ACC112 (cell line): ENCODE results near the gene PPP2R5C.

Experiments
- H2AFZ ChIP-seq: fragments of 200-600 bp; sonication (generic); one replicate; pipeline ENCODE4 v1.6.0; 2017; ENCODE audit warnings: antibody characterized with exemption, low read length; ENCODE audit not compliant: unreplicated experiment
- H3K27ac ChIP-seq: fragments of 200-600 bp; sonication (generic); 2 replicates; pipeline ENCODE4 v1.5.1; 2014; ENCODE audit warnings: low read depth, mild to moderate bottlenecking, antibody characterized with exemption, low read length, moderate library complexity
- H3K27me3 ChIP-seq: fragments of 200-600 bp; sonication (generic); 2 replicates; pipeline ENCODE4 v1.6.1; 2014; ENCODE audit warnings: mild to moderate bottlenecking, antibody characterized with exemption, low read length, moderate library complexity, mixed read lengths; ENCODE audit not compliant: insufficient read depth
- H3K36me3 ChIP-seq: fragments of 200-600 bp; sonication (generic); 2 replicates; pipeline ENCODE4 v1.6.1; 2016; ENCODE audit warnings: mild to moderate bottlenecking, antibody characterized with exemption, low read length, moderate library complexity, mixed read lengths; ENCODE audit not compliant: insufficient read depth
- H3K4me1 ChIP-seq: fragments of 200-600 bp; sonication (generic); one replicate; pipeline ENCODE4 v1.6.1; 2016; ENCODE audit warnings: low read length, mixed read lengths; ENCODE audit not compliant: insufficient read depth, unreplicated experiment, control insufficient read depth
- H3K4me3 ChIP-seq: fragments of 200-600 bp; sonication (generic); 2 replicates; pipeline ENCODE4 v1.5.1; 2014; ENCODE audit warnings: mild to moderate bottlenecking, low read depth, low read length
- H3K79me2 ChIP-seq: fragments of 200-600 bp; sonication (generic); one replicate; pipeline ENCODE4 v1.6.0; 2016; ENCODE audit warnings: low read length; ENCODE audit not compliant: control insufficient read depth, unreplicated experiment, insufficient read depth

PPP2R5C gene

DNA sequence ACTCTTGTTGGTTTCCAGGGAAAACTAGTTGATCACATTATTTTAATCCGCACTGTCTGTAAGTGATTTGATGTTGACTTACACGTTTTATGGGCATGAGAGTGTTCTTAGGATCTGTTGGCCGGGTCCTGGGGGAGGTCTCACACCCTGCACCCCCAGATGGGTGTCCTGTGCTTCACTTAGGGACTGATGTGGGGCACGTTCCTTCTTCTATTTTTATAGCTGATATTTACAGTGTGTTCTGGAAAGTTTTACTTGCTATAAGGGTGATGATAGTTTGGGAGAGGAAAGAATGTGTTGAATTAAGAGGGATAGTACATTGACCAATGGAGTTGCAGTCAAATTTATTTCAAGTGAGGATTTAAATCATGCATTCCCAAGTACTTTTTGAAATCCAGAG lies 106.3 kb downstream of the PPP2R5C start:
- no peak overlapping the region for H3K27ac ChIP-seq
- no peak overlapping the region for H3K4me3 ChIP-seq
- no peaks in the 10 kb centered on the region for H3K27me3 ChIP-seq
- H3K79me2 ChIP-seq = peaks cover 21% of the 10 kb centered on the region
- H3K36me3 ChIP-seq = peaks cover 9% of the 10 kb centered on the region; the same call in 1 of the 2 replicates
- no peaks in the 10 kb centered on the region for H3K4me1 ChIP-seq
- no peak overlapping the region for H2AFZ ChIP-seq

- no peak overlapping the region for H3K27ac ChIP-seq
- H3K79me2 ChIP-seq = peaks cover 34% of the 10 kb centered on the region
- no peak overlapping the region for H2AFZ ChIP-seq
- no peaks in the 10 kb centered on the region for H3K27me3 ChIP-seq
- H3K4me1 ChIP-seq = no peaks in the 10 kb centered on the region
- H3K36me3 ChIP-seq = peaks cover 8% of the 10 kb centered on the region; the same call in 1 of the 2 replicates
- no peak overlapping the region for H3K4me3 ChIP-seq
Measured at GRCh38 chr14:101869217-101869616, 107.7 kb downstream of the PPP2R5C start.

DNA sequence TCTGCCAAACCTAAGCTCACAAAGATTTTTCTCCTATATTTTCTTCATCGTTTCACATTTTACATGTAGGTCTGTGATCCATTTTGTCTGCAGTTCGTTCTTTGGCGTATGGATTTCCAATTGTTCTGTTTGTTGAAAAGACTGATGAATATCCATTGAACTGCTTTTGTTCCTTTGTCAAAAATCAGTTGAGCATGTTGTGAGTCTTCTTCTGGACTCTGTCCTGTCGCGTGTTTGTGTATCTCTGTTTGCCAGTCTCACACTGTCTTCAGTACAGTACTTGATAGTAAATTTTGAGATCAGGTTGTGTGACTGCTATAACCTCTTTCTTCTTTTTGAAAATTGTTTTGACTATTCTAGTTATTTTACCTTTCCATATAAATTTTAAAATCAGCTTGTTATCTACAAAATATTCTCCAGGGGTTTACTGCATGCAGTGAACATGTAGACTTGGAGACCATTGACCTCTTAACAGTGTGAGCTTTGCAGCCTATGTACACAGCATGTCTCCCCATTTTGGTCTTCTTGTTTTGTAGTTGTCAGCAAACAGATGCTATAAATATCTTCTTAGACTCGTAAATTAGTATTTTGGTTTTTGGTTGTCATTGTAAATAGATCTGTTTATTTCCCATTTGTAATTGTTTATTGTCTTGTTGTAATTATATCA lies 108.9 kb downstream of the PPP2R5C start:
- H3K4me3 ChIP-seq = no peak overlapping the region
- H2AFZ ChIP-seq = no peak overlapping the region
- H3K4me1 ChIP-seq = peaks cover 4% of the 10 kb centered on the region
- peaks cover 39% of the 10 kb centered on the region for H3K79me2 ChIP-seq
- H3K36me3 ChIP-seq = no peaks in the 10 kb centered on the region
- H3K27ac ChIP-seq = no peak overlapping the region
- no peaks in the 10 kb centered on the region for H3K27me3 ChIP-seq

- H3K27ac ChIP-seq = no peak overlapping the region
Measured at GRCh38 chr14:101872346-101872745, 110.8 kb downstream of the PPP2R5C start.

GRCh38 chr14:101873076-101873825 lies 111.7 kb downstream of the PPP2R5C start:
- H3K4me1 ChIP-seq = peaks cover 18% of the 10 kb centered on the region
- H2AFZ ChIP-seq = no peak overlapping the region
- no peak overlapping the region for H3K27ac ChIP-seq
- no peaks in the 10 kb centered on the region for H3K36me3 ChIP-seq
- H3K79me2 ChIP-seq = peaks cover 59% of the 10 kb centered on the region
- H3K4me3 ChIP-seq = no peak overlapping the region
- H3K27me3 ChIP-seq = no peaks in the 10 kb centered on the region

More at GRCh38 chr14:101872346-101872745, 110.8 kb downstream of the PPP2R5C start:
- Histone ChIP-seq H3K4me1 (peaks cover 18% of the 10 kb centered on the region), H2AFZ (no peak overlapping the region), H3K27me3 (no peaks in the 10 kb centered on the region), H3K4me3 (no peak overlapping the region), H3K79me2 (peaks cover 54% of the 10 kb centered on the region), H3K36me3 (no peaks in the 10 kb centered on the region)

DNA sequence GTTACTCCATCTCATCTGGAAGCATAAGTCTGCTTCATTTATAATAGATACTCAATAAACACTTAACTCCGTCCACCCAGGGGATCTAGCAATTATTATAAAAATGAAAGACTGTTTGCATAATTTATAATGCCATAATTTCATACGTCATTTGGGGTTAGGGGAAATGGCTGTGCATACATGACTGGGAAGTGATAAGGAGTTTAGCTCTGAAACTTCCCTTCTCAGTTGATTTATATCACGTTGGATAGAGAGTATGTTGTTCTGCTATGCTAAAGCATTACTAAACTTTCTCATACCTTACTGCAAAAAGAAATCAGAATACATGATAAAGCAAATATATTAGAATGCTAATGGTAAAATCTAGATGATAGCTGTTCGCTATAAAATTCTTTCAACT lies 112.5 kb downstream of the PPP2R5C start:
- no peak overlapping the region for H3K27ac ChIP-seq
- peaks cover 18% of the 10 kb centered on the region for H3K4me1 ChIP-seq
- H3K36me3 ChIP-seq = no peaks in the 10 kb centered on the region
- H3K79me2 ChIP-seq = peaks cover 58% of the 10 kb centered on the region
- no peaks in the 10 kb centered on the region for H3K27me3 ChIP-seq
- H3K4me3 ChIP-seq = no peak overlapping the region
- H2AFZ ChIP-seq = no peak overlapping the region

DNA sequence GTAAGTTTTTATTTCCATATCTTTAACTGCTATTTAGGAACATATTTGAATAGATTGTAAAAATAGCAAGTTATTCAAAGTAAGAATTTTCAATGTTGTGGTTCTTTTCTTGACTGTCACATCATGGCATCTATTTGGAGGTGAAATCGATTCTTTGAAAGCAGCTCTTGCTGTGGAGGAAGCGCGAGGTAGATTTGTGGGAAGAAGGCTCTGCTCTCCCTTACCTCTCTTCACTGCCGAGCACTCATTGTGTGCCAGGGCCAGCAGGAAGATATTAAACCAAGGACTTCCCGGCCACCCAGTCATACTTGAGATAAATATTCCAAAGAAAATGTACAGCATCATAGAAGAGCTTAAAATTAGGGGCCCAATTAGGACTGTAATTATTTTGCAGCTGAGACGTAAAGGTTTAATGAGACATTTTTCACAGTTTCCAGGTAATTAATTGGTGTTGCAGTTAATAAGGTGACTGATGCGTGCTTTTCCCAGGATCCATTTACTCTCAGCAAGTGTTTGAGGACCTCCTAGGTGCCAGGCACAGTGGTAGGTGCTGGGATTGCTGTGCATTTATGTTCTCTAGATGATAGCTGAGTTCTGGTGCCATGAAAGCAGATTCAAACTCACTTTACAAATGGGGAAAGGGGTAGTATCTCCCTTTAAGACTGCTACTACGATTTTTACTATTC lies 113.7 kb downstream of the PPP2R5C start:
- Histone ChIP-seq H3K4me3 (no peak overlapping the region), H3K4me1 (peaks cover 18% of the 10 kb centered on the region)

DNA sequence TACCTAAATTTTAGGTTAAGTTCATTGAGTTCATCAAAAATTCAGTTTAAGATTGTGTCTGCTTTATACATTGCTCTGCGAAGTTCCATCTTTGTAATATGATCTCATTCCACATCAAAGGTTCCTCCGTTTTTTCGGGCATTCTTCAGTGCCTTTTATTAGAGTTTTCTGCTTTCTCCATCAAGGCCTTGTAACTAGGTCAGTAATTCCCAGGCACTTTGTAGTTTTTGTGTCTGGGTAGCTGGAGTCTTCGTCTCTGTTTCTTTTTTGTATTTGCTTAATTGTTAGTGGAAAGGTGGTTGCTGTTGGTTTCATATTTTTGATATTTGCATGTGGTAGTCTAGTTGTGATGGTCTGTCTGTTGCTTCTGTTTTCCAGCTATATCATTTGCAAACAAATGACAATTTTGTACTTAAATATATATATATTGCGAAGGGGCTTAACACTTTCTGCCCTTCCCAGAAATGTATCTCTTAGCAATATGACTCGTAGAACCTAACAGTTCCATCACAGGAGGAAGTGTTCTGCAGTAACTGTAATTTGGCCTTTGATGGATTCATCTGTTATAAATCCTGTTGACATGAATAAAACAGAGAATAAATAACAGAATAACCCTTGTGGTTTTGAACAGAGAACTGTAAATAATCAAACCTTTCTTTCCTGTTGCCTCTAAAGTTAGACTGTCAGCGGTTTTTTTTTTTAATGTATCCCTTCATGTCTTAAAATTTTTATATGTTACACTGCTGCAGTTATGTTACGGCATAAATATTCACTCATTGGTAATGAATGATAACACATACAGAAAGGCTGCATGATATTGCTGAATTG lies 114.4 kb downstream of the PPP2R5C start:
- H3K36me3 ChIP-seq = no peaks in the 10 kb centered on the region
- H2AFZ ChIP-seq = no peak overlapping the region
- no peaks in the 10 kb centered on the region for H3K27me3 ChIP-seq
- H3K4me3 ChIP-seq = no peak overlapping the region
- H3K79me2 ChIP-seq = peaks cover 55% of the 10 kb centered on the region
- peaks cover 18% of the 10 kb centered on the region for H3K4me1 ChIP-seq
- no peak overlapping the region for H3K27ac ChIP-seq

More for the DNA sequence above, 113.7 kb downstream of the PPP2R5C start:
- Histone ChIP-seq H2AFZ (no peak overlapping the region), H3K27ac (no peak overlapping the region), H3K27me3 (no peaks in the 10 kb centered on the region), H3K36me3 (no peaks in the 10 kb centered on the region), H3K79me2 (peaks cover 58% of the 10 kb centered on the region)

GRCh38 chr14:101876555-101876938 lies 115.0 kb downstream of the PPP2R5C start:
- H3K36me3 ChIP-seq = no peaks in the 10 kb centered on the region
- no peak overlapping the region for H3K4me3 ChIP-seq
- no peak overlapping the region for H3K27ac ChIP-seq
- peaks cover 53% of the 10 kb centered on the region for H3K79me2 ChIP-seq
- H3K4me1 ChIP-seq = peaks cover 18% of the 10 kb centered on the region
- no peak overlapping the region for H2AFZ ChIP-seq
- no peaks in the 10 kb centered on the region for H3K27me3 ChIP-seq

- no peaks in the 10 kb centered on the region for H3K36me3 ChIP-seq
Measured at GRCh38 chr14:101877766-101878165, 116.3 kb downstream of the PPP2R5C start.

More at GRCh38 chr14:101877766-101878165, 116.3 kb downstream of the PPP2R5C start:
- Histone ChIP-seq H3K4me1 (peaks cover 18% of the 10 kb centered on the region), H3K27ac (no peak overlapping the region), H3K27me3 (no peaks in the 10 kb centered on the region), H3K79me2 (peaks cover 51% of the 10 kb centered on the region), H2AFZ (no peak overlapping the region), H3K4me3 (no peak overlapping the region)
